Loucy (cell line): Measurements from ENCODE around the gene PRKN.

Source experiments
- H2AFZ ChIP-seq: fragments of 200-600 bp; sonication (generic); 2 replicates; pipeline ENCODE4 v1.6.0; 2016; ENCODE audit warnings: antibody characterized with exemption, mild to moderate bottlenecking, low read length, moderate library complexity
- H3F3A ChIP-seq: fragments of 200-600 bp; 2 replicates; pipeline ENCODE4 v1.6.0; 2016; ENCODE audit warnings: antibody characterized with exemption, low read depth, mild to moderate bottlenecking
- H3K27me3 ChIP-seq: fragments of 200-600 bp; sonication (generic); 2 replicates; pipeline ENCODE4 v1.6.1; 2014; ENCODE audit warnings: low read length, mild to moderate bottlenecking; ENCODE audit not compliant: insufficient read depth, poor library complexity, severe bottlenecking
- H3K36me3 ChIP-seq: fragments of 200-600 bp; sonication (generic); 2 replicates; pipeline ENCODE4 v1.6.1; 2016; ENCODE audit warnings: low read length; ENCODE audit not compliant: insufficient read depth
- H3K4me1 ChIP-seq: fragments of 200-600 bp; sonication (generic); 2 replicates; pipeline ENCODE4 v1.5.1; 2014; ENCODE audit warnings: low read length, mild to moderate bottlenecking; ENCODE audit not compliant: insufficient read depth, poor library complexity, severe bottlenecking
- H3K4me2 ChIP-seq: fragments of 200-600 bp; sonication (generic); 2 replicates; pipeline ENCODE4 v1.6.0; 2014; ENCODE audit warnings: antibody characterized with exemption, low read length, low read depth, mild to moderate bottlenecking; ENCODE audit not compliant: poor library complexity, severe bottlenecking
- H3K4me3 ChIP-seq: fragments of 200-600 bp; sonication (generic); 2 replicates; pipeline ENCODE4 v1.5.1; 2014; ENCODE audit warnings: low read length, mild to moderate bottlenecking, mixed read lengths; ENCODE audit not compliant: poor library complexity, severe bottlenecking
- H3K79me2 ChIP-seq: fragments of 200-600 bp; sonication (generic); 2 replicates; pipeline ENCODE4 v1.6.1; 2014; ENCODE audit warnings: low read length; ENCODE audit not compliant: insufficient read depth
- H3K9ac ChIP-seq: fragments of 200-600 bp; sonication (generic); 2 replicates; pipeline ENCODE4 v1.6.0; 2014; ENCODE audit warnings: mild to moderate bottlenecking, low read depth, low read length, moderate library complexity; ENCODE audit not compliant: poor library complexity, severe bottlenecking
- H3K9me2 ChIP-seq: fragments of 200-600 bp; sonication (generic); replicated peaks from 2 replicates; pipeline ENCODE4 v1.6.1; 2016; ENCODE audit warnings: low read depth, low read length, mixed read lengths
- H3K9me3 ChIP-seq: fragments of 200-600 bp; sonication (generic); 2 replicates; pipeline ENCODE4 v1.6.1; 2014; ENCODE audit warnings: mild to moderate bottlenecking, antibody characterized with exemption, low read length, low read depth; ENCODE audit not compliant: insufficient read depth
- H4K20me1 ChIP-seq: fragments of 200-600 bp; sonication (generic); 2 replicates; pipeline ENCODE4 v1.6.0; 2014; ENCODE audit warnings: antibody characterized with exemption, low read length, mild to moderate bottlenecking; ENCODE audit not compliant: insufficient read depth, poor library complexity, severe bottlenecking
- CTCF ChIP-seq: fragments of 200-600 bp; sonication (generic); conservative IDR thresholded peaks from 2 replicates; pipeline ENCODE4 v1.5.1; 2014; ENCODE audit warnings: mild to moderate bottlenecking, antibody characterized with exemption, low read length
- EZH2phosphoT487 ChIP-seq: fragments of 200-600 bp; IDR thresholded peaks from 2 replicates; pipeline ENCODE4 v1.6.1; 2018; ENCODE audit warnings: antibody characterized with exemption, mild to moderate bottlenecking, moderate library complexity, borderline replicate concordance

PRKN gene

GRCh38 chr6:161745128-161745527 lies 982.4 kb downstream of the PRKN start:
- no peaks in the 10 kb centered on the region for H4K20me1 ChIP-seq
- H2AFZ ChIP-seq, result no peak overlapping the region
- no peak overlapping the region for H3K4me2 ChIP-seq
- H3K4me1 ChIP-seq, result no peaks in the 10 kb centered on the region
- H3F3A ChIP-seq, result no peaks in the 10 kb centered on the region
- H3K79me2 ChIP-seq, result no peaks in the 10 kb centered on the region
- H3K9me2 ChIP-seq, result no peaks in the 10 kb centered on the region
- H3K27me3 ChIP-seq, result no peaks in the 10 kb centered on the region
- H3K4me3 ChIP-seq, result no peak overlapping the region
- H3K36me3 ChIP-seq, result no peaks in the 10 kb centered on the region
- 0 out of 2 replicates have a peak, but pooled peaks cover 3% of the 10 kb centered on the region for H3K9me3 ChIP-seq
- H3K9ac ChIP-seq, result no peak overlapping the region
- TF ChIP-seq EZH2phosphoT487 (no peak), CTCF (no peak)

- H3K27me3 ChIP-seq, result no peaks in the 10 kb centered on the region
- no peaks in the 10 kb centered on the region for H3K36me3 ChIP-seq
- H3K9me3 ChIP-seq, result 0 out of 2 replicates have a peak, but pooled peaks cover 3% of the 10 kb centered on the region
- H2AFZ ChIP-seq, result no peak overlapping the region
- no peaks in the 10 kb centered on the region for H3K9me2 ChIP-seq
- H3K9ac ChIP-seq, result no peak overlapping the region
- H4K20me1 ChIP-seq, result no peaks in the 10 kb centered on the region
- H3K79me2 ChIP-seq, result no peaks in the 10 kb centered on the region
- H3K4me2 ChIP-seq, result no peak overlapping the region
- no peaks in the 10 kb centered on the region for H3K4me1 ChIP-seq
- H3K4me3 ChIP-seq, result no peak overlapping the region
- TF ChIP-seq EZH2phosphoT487 (no peak), CTCF (no peak)
- no peaks in the 10 kb centered on the region for H3F3A ChIP-seq
Measured at GRCh38 chr6:161744211-161745067, 983.1 kb downstream of the PRKN start.

- Histone ChIP-seq H3K9me2 (no peaks in the 10 kb centered on the region), H3K36me3 (no peaks in the 10 kb centered on the region), H4K20me1 (no peaks in the 10 kb centered on the region), H3K4me2 (no peak overlapping the region), H3K27me3 (no peaks in the 10 kb centered on the region), H3K9ac (no peak overlapping the region), H3K4me3 (no peak overlapping the region), H3K4me1 (no peaks in the 10 kb centered on the region), H3F3A (no peaks in the 10 kb centered on the region), H3K79me2 (no peaks in the 10 kb centered on the region), H3K9me3 (0 out of 2 replicates have a peak, but pooled peaks cover 3% of the 10 kb centered on the region), H2AFZ (no peak overlapping the region)
- TF ChIP-seq CTCF (no peak), EZH2phosphoT487 (no peak)
Measured at GRCh38 chr6:161743509-161744178, 983.9 kb downstream of the PRKN start.
